Measurements from ENCODE around the gene ADAMTS9. TPM values are rescaled to one million over a fixed set of nuclear protein-coding genes. Genes with fewer than 3 reads are reported as not detected.

Gene ADAMTS9
- total and polyA plus RNA-seq, 7 donors, result 1.2 to 61.6 (median 16.1) TPM

GRCh38 chr3:64568895-64569517 lies 118.8 kb downstream of the ADAMTS9 start:
- Histone ChIP-seq H3K36me3 (no peaks in the 10 kb centered on the region), H3K4me1 (peaks cover 0 to 10% (median 4%) of the 10 kb centered on the region in 4 donors), H3K4me3 (no peak overlapping the region), H3K9me3 (no peaks in the 10 kb centered on the region), H3K27me3 (no peaks in the 10 kb centered on the region), H3K27ac (peak overlapping the region in 1 of 4 donors; percentile 25)
- 85 to 87% methylated on average over 5 of the region's 5 CpGs for WGBS, 2 donors
- intact Hi-C loops (cut with DNase I), result no loop called here
- no peak for TF ChIP-seq POLR2A (IDR thresholded peaks at IDR 0.05)
- no peak for TF ChIP-seq EP300 (IDR thresholded peaks at IDR 0.05)
- TF ChIP-seq POLR2AphosphoS5 (IDR thresholded peaks at IDR 0.05), result no peak
- TF ChIP-seq, protein P1, sequence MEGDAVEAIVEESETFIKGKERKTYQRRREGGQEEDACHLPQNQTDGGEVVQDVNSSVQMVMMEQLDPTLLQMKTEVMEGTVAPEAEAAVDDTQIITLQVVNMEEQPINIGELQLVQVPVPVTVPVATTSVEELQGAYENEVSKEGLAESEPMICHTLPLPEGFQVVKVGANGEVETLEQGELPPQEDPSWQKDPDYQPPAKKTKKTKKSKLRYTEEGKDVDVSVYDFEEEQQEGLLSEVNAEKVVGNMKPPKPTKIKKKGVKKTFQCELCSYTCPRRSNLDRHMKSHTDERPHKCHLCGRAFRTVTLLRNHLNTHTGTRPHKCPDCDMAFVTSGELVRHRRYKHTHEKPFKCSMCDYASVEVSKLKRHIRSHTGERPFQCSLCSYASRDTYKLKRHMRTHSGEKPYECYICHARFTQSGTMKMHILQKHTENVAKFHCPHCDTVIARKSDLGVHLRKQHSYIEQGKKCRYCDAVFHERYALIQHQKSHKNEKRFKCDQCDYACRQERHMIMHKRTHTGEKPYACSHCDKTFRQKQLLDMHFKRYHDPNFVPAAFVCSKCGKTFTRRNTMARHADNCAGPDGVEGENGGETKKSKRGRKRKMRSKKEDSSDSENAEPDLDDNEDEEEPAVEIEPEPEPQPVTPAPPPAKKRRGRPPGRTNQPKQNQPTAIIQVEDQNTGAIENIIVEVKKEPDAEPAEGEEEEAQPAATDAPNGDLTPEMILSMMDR (IDR thresholded peaks at IDR 0.05), result no peak
- DNase-seq, result no peak

DNA sequence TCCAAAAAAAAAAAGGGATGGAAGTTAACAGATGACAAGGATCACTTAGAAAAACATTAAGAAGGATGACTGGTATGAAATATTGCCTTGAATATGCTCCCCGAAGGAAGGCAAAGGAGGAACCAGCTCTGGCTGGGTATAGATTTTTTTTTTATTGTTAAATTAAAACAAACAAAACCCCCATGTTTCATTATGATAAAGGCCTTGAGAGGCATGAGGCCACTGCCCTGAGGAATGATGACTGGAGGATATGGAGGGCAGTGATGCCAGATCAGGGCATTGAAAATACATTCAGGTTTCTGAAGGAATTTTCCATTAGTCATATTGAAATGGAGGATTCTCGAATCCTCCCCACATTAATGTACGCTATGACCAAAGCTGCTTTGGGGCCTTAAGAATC lies 120.9 kb downstream of the ADAMTS9 start:
- 81 to 90% methylated on average over 3 of the region's 3 CpGs for WGBS, 2 donors
- Histone ChIP-seq H3K27ac (peak overlapping the region in 3 of 4 donors; percentile 15 to 25 (median 19)), H3K9me3 (no peaks in the 10 kb centered on the region), H3K4me3 (no peak overlapping the region), H3K4me1 (peaks cover 0 to 15% (median 5%) of the 10 kb centered on the region in 4 donors), H3K36me3 (no peaks in the 10 kb centered on the region), H3K27me3 (no peaks in the 10 kb centered on the region)
- no peak for DNase-seq
- TF ChIP-seq, protein P1 (IDR thresholded peaks at IDR 0.05), result no peak
- TF ChIP-seq POLR2A (IDR thresholded peaks at IDR 0.05), result no peak
- TF ChIP-seq EP300 (IDR thresholded peaks at IDR 0.05), result no peak
- no peak for TF ChIP-seq POLR2AphosphoS5 (IDR thresholded peaks at IDR 0.05)
- intact Hi-C loops (cut with DNase I), result no loop called here

- Histone ChIP-seq H3K9me3 (no peaks in the 10 kb centered on the region), H3K4me1 (peaks cover 0 to 35% (median 21%) of the 10 kb centered on the region in 4 donors), H3K36me3 (no peaks in the 10 kb centered on the region), H3K4me3 (peak overlapping the region in 3 of 4 donors; percentile 14 to 51 (median 49)), H3K27ac (peak overlapping the region; percentile 7 to 84 (median 80)), H3K27me3 (no peaks in the 10 kb centered on the region)
- DNase-seq, result no peak
- intact Hi-C loops (cut with DNase I), result loop anchor here (5.0 kb wide), 1 partner anchor 49 kb away; no protein-coding TSS in a partner anchor
- TF ChIP-seq POLR2AphosphoS5 (IDR thresholded peaks at IDR 0.05) (no peak), POLR2A (IDR thresholded peaks at IDR 0.05) (no peak), EP300 (IDR thresholded peaks at IDR 0.05) (no peak)
- TF ChIP-seq, protein P1 (IDR thresholded peaks at IDR 0.05), result no peak
- WGBS, 2 donors, result 61 to 73% methylated on average over 3 of the region's 3 CpGs
These were observed 124.0 kb downstream of the ADAMTS9 start for GRCh38 chr3:64563751-64564150.

GRCh38 chr3:64561868-64562267 lies 125.9 kb downstream of the ADAMTS9 start:
- Histone ChIP-seq H3K9me3 (no peaks in the 10 kb centered on the region), H3K4me1 (peaks cover 0 to 35% (median 21%) of the 10 kb centered on the region in 4 donors), H3K4me3 (peak overlapping the region; percentile 34 to 51 (median 44)), H3K36me3 (peaks cover 0 to 3% (median 0%) of the 10 kb centered on the region in 4 donors), H3K27me3 (no peaks in the 10 kb centered on the region), H3K27ac (peak overlapping the region; percentile 79 to 84 (median 80))
- DNase-seq, result no peak
- no peak for TF ChIP-seq POLR2A (IDR thresholded peaks at IDR 0.05)
- TF ChIP-seq EP300 (IDR thresholded peaks at IDR 0.05), result no peak
- TF ChIP-seq POLR2AphosphoS5 (IDR thresholded peaks at IDR 0.05), result no peak
- TF ChIP-seq, protein P1 (IDR thresholded peaks at IDR 0.05), result no peak
- 90 to 94% methylated on average over 2 of the region's 2 CpGs for WGBS, 2 donors
- intact Hi-C loops (cut with DNase I), result loop anchor here (5.0 kb wide), 1 partner anchor 50 kb away; no protein-coding TSS in a partner anchor

Measured in sigmoid colon (tissue), 7 donors.